Adipocyte (in vitro differentiated cells): ENCODE data around the gene MPDZ.

Experiments
- DNase-seq: peaks from one replicate; pipeline ENCODE4 v3.0.0-alpha.2; 2015; ENCODE audit warnings: low read depth
- H3K27me3 ChIP-seq: replicated peaks from 2 replicates; pipeline ENCODE4 v1.7.0; 2013; ENCODE audit warnings: mild to moderate bottlenecking, low read length, moderate library complexity; ENCODE audit not compliant: control insufficient read depth, insufficient read depth
- H3K36me3 ChIP-seq: 2 replicates; pipeline ENCODE4 v1.7.0; 2013; ENCODE audit warnings: low read length, mild to moderate bottlenecking, moderate library complexity; ENCODE audit not compliant: control insufficient read depth, insufficient read depth, severe bottlenecking
- H3K4me1 ChIP-seq: 2 replicates; pipeline ENCODE4 v1.7.0; 2013; ENCODE audit warnings: mild to moderate bottlenecking, low read length, moderate library complexity; ENCODE audit not compliant: control insufficient read depth, insufficient read depth
- H3K4me3 ChIP-seq: 2 replicates; pipeline ENCODE4 v1.7.0; 2013; ENCODE audit warnings: mild to moderate bottlenecking, low read length, moderate library complexity
- H3K9ac ChIP-seq: 2 replicates; pipeline ENCODE4 v1.7.0; 2013; ENCODE audit warnings: mild to moderate bottlenecking, low read length, moderate library complexity
- H3K9me3 ChIP-seq: 2 replicates; pipeline ENCODE4 v1.7.0; 2013; ENCODE audit warnings: mild to moderate bottlenecking, low read length, moderate library complexity; ENCODE audit not compliant: control insufficient read depth

MPDZ gene

DNA sequence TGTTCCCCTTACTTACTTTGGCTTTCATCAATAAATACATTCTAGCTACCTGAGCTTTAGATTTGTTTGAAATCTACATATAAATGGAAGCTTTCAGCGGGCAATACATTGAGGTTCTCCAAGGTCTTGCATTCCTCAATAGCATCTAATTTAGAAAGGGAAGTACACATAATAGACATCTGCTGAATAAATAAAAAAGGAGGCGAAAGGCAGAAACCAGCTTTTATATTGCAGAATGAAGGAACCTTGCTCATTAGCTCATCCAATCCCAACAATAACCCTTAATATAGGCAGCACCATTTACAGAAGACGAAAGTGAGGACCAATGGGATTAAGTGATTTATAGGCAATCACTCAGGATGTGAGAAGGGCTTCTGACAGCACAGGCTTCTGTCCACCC, 147.5 kb downstream of the MPDZ start:
- Histone ChIP-seq H3K9ac (no peak overlapping the region), H3K36me3 (peaks cover 56% of the 10 kb centered on the region), H3K27me3 (no peaks in the 10 kb centered on the region), H3K9me3 (no peaks in the 10 kb centered on the region), H3K4me1 (peaks cover 13% of the 10 kb centered on the region), H3K4me3 (no peak overlapping the region)
- no peak for DNase-seq

DNA sequence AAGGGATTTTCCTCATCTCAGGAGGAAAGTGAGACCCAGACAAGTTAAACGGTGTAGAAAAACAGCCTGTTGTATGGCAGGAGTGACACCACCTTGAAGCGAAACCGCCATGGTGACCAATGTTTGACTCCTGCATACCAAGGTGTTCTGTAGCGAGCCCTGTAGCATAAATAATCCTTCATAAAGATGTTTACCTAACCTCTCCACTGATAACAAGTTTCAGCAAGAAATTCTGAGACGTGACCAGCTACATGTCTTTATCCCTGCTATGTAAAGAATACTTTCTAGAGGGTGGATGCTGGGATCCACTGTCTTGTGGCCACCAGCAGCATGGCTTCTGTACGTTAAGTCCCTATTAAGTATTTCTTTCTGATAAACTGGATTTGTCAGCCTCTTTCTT, 148.1 kb downstream of the MPDZ start:
- Histone ChIP-seq H3K4me1 (peaks cover 13% of the 10 kb centered on the region), H3K9me3 (no peaks in the 10 kb centered on the region), H3K27me3 (no peaks in the 10 kb centered on the region), H3K36me3 (peaks cover 56% of the 10 kb centered on the region), H3K4me3 (no peak overlapping the region), H3K9ac (no peak overlapping the region)
- DNase-seq, result no peak

DNA sequence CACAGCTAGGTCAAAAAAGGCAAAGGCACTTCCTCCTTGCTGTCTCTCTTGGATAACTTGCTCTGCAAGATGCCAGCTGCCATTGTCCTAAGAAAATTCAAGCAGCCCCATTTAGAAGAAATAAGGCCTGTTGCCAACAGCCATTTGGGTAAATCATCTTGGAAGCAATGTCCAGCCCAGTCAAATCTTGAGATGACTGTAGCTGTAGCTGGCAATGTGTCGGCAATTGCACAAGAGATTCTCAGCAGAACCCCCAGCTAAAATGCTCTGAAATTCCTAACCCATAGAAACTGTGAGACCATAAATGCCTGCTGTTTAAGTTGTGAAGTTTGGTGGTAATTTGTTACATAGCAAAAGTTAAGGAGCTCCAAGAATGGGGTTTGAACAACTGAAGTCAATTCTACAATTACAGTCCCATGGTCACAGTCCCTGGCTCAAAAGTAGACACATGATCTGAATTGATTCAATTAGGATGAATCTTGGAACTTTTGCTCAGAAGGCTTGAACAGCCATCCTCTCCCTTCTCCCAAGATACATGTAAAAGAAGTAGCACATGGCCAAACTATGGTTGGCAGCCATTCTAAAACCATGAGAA, 151.1 kb downstream of the MPDZ start:
- Histone ChIP-seq H3K9ac (no peak overlapping the region), H3K36me3 (peaks cover 61% of the 10 kb centered on the region), H3K27me3 (no peaks in the 10 kb centered on the region), H3K9me3 (no peaks in the 10 kb centered on the region), H3K4me1 (peaks cover 13% of the 10 kb centered on the region), H3K4me3 (no peak overlapping the region)
- peak; percentile 15 for DNase-seq

DNA sequence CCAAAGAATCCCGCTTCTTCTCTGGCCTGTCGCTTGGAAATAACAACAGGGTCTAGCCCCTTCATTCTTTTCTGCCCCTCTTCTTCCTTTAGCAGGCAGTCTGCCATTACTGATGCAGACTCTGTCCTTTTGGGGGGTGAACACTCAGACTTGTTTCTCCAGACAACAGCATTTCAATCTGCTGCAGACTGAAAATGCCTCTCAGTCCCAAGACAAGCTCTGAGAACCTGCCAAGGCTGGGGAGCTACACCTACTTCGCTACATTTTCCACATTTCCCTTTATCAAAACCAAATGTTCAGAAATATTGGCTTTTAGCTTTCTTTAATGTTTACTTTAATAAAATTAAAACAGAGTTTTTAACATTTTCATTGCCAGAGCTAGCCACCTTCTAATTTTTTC, 152.4 kb downstream of the MPDZ start:
- DNase-seq, result no peak
- Histone ChIP-seq H3K4me1 (peaks cover 13% of the 10 kb centered on the region), H3K9me3 (no peaks in the 10 kb centered on the region), H3K27me3 (no peaks in the 10 kb centered on the region), H3K36me3 (peaks cover 59% of the 10 kb centered on the region), H3K9ac (no peak overlapping the region), H3K4me3 (no peak overlapping the region)

DNA sequence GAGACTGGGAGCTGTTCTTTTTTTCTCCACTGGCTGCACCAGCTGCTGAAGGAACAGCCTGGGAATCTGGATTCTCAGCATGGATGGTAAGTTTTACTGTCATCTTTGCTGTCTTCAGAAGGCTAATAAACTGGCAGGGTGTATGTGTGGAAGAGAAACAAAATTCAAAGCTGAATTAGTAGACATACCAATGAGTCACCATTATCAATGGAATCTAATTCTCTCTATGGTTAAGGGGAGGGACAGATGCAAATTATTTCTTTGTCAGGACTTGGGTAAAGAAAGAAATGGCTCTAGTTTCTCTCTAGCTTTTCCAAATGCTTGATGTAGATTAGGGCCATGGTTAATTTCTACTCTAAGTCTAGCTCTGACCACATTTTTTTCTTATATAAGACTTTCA, 154.2 kb downstream of the MPDZ start:
- no peak overlapping the region for H3K9ac ChIP-seq
- DNase-seq, result no peak
- peaks cover 13% of the 10 kb centered on the region for H3K4me1 ChIP-seq
- no peaks in the 10 kb centered on the region for H3K27me3 ChIP-seq
- H3K36me3 ChIP-seq, result peaks cover 62% of the 10 kb centered on the region
- no peak overlapping the region for H3K4me3 ChIP-seq
- H3K9me3 ChIP-seq, result no peaks in the 10 kb centered on the region

DNA sequence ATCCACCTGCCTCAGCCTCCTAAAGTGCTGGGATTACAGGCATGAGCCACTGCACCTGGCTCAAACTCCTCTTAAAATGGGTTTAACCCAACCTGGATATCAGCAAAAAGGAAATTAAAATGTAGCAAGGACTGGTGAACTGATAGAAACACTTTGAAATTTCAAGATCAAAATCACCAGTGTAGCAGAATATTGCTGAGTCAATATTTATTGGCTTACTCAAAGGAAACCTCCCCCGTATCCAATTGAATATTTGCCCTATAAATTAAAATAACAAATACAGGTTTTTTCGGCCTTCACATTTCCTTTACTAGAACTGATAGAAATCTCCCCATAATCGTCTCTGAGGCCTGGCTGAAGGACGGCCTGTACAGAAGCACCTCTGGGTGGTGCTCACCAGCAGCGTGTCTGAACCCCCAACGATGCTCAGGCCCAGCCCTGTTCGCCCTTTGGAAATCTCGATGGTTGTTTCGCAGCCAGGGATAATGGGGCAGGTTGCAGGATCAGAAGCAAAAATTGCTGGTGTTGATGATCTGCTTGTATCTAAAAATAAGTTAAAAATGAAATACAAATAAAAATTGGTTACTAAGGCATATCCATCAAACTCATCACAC, 156.6 kb downstream of the MPDZ start:
- peaks cover 77% of the 10 kb centered on the region for H3K36me3 ChIP-seq

DNA sequence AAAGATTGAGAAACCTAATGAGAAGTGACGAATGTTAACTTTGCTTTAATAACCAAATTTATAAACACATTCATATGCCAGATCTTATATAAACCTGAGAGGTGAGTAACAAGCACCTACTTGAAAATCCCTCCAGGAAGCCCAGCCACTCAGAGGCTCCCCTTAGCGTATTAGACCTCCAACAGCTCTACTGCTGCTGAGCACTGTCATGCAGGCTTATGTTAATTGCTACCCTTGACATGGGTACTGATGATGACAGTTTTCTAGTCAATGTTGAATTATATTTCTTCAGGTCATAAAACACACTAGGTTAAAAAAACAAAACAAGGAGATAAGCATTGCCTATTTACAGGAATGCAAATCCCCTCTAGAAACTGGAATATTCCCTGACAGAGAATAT, 161.2 kb downstream of the MPDZ start:
- Histone ChIP-seq H3K4me1 (peaks cover 9% of the 10 kb centered on the region), H3K36me3 (peaks cover 48% of the 10 kb centered on the region), H3K4me3 (no peak overlapping the region), H3K27me3 (no peaks in the 10 kb centered on the region), H3K9ac (no peak overlapping the region), H3K9me3 (no peaks in the 10 kb centered on the region)
- no peak for DNase-seq

More for the DNA sequence above, 156.6 kb downstream of the MPDZ start:
- Histone ChIP-seq H3K4me3 (no peak overlapping the region), H3K9me3 (no peaks in the 10 kb centered on the region), H3K4me1 (peaks cover under 1% of the 10 kb centered on the region), H3K9ac (no peak overlapping the region), H3K27me3 (no peaks in the 10 kb centered on the region)
- no peak for DNase-seq

DNA sequence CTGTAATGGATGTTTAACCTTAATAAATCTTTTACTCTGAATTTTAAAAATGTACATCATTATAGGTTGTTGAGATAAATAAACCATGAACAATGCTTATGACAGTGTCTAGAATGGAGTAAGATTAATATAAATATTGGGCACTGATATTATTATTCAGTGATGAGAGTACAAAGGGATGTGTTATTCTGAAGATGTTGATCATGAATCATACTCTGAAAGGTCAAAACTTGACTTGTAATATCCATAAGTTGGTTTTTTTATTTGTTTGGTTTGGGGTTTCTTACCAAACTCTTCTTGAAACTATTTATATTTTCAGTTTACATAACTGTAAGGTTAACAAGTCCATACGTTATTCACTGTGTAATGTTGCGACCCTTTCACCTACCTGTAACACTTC, 163.2 kb downstream of the MPDZ start:
- Histone ChIP-seq H3K9ac (no peak overlapping the region), H3K27me3 (no peaks in the 10 kb centered on the region), H3K36me3 (peaks cover 31% of the 10 kb centered on the region), H3K9me3 (no peaks in the 10 kb centered on the region), H3K4me1 (peaks cover 29% of the 10 kb centered on the region), H3K4me3 (no peak overlapping the region)
- no peak for DNase-seq

DNA sequence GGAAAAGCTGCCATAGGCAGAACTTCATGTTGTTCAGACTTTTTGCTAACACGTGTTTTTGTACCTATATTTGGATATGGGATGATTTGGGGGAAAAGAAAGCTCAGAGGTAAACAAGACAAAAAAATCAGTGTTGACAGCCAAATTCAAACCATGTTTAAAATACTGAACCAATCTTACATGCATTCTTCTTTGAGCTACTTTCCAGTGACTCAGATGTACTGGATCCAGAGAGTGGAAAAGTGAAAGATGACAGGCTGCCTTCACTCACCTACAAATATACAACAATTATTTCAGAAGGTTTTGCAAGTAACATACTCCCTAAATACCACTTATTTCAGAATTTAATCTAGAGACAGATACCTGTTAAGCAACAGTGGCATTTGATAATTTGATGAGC, 165.7 kb downstream of the MPDZ start:
- Histone ChIP-seq H3K9me3 (no peaks in the 10 kb centered on the region), H3K27me3 (no peaks in the 10 kb centered on the region), H3K9ac (no peak overlapping the region), H3K36me3 (peaks cover 22% of the 10 kb centered on the region), H3K4me1 (peaks cover 41% of the 10 kb centered on the region), H3K4me3 (peak overlapping the region; percentile 29)
- peak; percentile 41 for DNase-seq

DNA sequence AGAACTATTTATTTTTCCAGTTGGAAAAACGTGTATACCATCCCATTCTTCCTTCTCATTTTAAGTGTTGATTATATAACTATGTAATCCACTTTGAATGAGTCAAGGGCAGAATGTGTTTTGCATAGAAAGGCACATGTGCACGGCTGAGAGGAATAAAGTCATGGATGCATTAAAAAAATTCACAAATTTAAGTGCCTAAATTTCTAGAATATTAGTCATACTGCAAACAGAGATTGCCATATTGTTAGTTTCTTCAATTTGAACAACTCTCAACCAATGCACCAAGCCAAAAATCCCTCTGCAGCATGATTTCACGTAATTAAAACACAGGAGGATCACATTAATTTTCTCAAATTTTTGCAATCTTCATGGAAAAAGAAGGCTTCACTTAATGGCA, 166.3 kb downstream of the MPDZ start:
- H3K4me3 ChIP-seq, result no peak overlapping the region
- H3K9ac ChIP-seq, result no peak overlapping the region
- peaks cover 24% of the 10 kb centered on the region for H3K36me3 ChIP-seq
- DNase-seq, result peak; percentile 57
- peaks cover 41% of the 10 kb centered on the region for H3K4me1 ChIP-seq
- no peaks in the 10 kb centered on the region for H3K9me3 ChIP-seq
- no peaks in the 10 kb centered on the region for H3K27me3 ChIP-seq

DNA sequence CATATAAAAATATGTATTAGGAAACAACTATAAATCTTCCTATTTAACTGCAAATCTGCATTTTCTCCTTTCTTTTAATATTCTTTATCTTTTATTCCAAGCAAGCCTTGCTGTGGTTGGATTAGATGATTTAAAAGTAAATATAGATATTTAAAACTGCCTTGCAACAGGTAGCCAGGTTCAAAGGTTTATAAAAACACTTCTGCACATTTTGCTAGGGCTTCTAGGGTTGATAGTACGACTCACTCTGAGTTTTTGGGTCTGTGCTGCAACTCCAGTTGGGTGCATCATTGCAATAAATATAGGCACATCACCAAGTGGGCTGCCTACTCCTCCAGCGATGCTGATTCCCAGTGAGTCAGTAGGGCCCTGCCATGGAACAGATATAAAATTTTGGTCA, 167.7 kb downstream of the MPDZ start:
- DNase-seq, result no peak
- peak overlapping the region; percentile 8 for H3K4me3 ChIP-seq
- peaks cover 30% of the 10 kb centered on the region for H3K36me3 ChIP-seq
- no peaks in the 10 kb centered on the region for H3K9me3 ChIP-seq
- H3K27me3 ChIP-seq, result no peaks in the 10 kb centered on the region
- H3K9ac ChIP-seq, result no peak overlapping the region
- H3K4me1 ChIP-seq, result peaks cover 41% of the 10 kb centered on the region
